Prostate gland (tissue), 2 donors: ENCODE data around the gene SLC39A3. TPM values are rescaled to one million over a fixed set of nuclear protein-coding genes. Genes with fewer than 3 reads are reported as not detected.

Experiments
- DNase-seq: peaks from one replicate; pipeline ENCODE4 v3.0.0-alpha.2; 2019; ENCODE audit warnings: low spot score
- H3K27ac ChIP-seq, 2 donors: fragments of 200-600 bp; sonication (generic); 2 replicates each; pipeline ENCODE4 v1.5.1; 2017 to 2019
- H3K27me3 ChIP-seq: fragments of 200-600 bp; sonication (generic); replicated peaks from 2 replicates; pipeline ENCODE4 v1.5.1; 2019; ENCODE audit not compliant: insufficient read depth
- H3K36me3 ChIP-seq, 2 donors: fragments of 200-600 bp; sonication (generic); 1 replicate in 1 of 2; 2 replicates in 1 of 2; pipeline versions ENCODE4 v1.5.1 to v1.8.1; 2017 to 2019
- H3K4me1 ChIP-seq: fragments of 200-600 bp; sonication (generic); replicated peaks from 2 replicates; pipeline ENCODE4 v1.5.1; 2019
- H3K4me3 ChIP-seq, 2 donors: fragments of 200-600 bp; sonication (generic); 2 replicates each; pipeline ENCODE4 v1.5.1; 2017 to 2019
- H3K9me3 ChIP-seq: fragments of 200-600 bp; sonication (generic); 2 replicates; pipeline ENCODE4 v1.5.1; 2017
- CTCF ChIP-seq, 4 experiments: fragments of 200-600 bp in 2 of 4; fragments of 450-650 bp in 2 of 4; sonication (generic) in 2 of 4; IDR thresholded peaks; 1 replicate in 3 of 4; 2 replicates in 1 of 4; pipeline ENCODE4 v1.5.1; 2016 to 2019; ENCODE audit warnings: antibody characterized with exemption in 4 of 4, mild to moderate bottlenecking in 2 of 4, moderate library complexity in 2 of 4
- POLR2A ChIP-seq: fragments of 450-650 bp; IDR thresholded peaks from one replicate; pipeline ENCODE4 v1.6.1; 2016; ENCODE audit warnings: antibody characterized with exemption, mild to moderate bottlenecking
- POLR2AphosphoS5 ChIP-seq: sonication (generic); formaldehyde crosslinking; IDR thresholded peaks from one replicate; pipeline ENCODE4 v1.6.1; 2017; ENCODE audit warnings: antibody characterized with exemption
- WGBS: methylation state at CpG from one replicate; pipeline ENCODE4 v1.1.5; 2018; 5-methylcytosine and 5-hydroxymethylcytosine counted together
- intact Hi-C: fragments of 100-400 bp; cut with DNase I; formaldehyde crosslinking; loops from one replicate; pipeline ENCODE4 v1.14.2; 2022
- total RNA-seq, 2 donors: library from RNA; depleted of rRNA; stranded (reverse); fragments of >200 nt; gene quantifications; one replicate each; pipeline ENCODE4 v1.1.0, GENCODE V29; 2016

SLC39A3 gene
- total RNA-seq, 2 donors from 2014 or later, result 46.6 to 67.9 TPM

DNA sequence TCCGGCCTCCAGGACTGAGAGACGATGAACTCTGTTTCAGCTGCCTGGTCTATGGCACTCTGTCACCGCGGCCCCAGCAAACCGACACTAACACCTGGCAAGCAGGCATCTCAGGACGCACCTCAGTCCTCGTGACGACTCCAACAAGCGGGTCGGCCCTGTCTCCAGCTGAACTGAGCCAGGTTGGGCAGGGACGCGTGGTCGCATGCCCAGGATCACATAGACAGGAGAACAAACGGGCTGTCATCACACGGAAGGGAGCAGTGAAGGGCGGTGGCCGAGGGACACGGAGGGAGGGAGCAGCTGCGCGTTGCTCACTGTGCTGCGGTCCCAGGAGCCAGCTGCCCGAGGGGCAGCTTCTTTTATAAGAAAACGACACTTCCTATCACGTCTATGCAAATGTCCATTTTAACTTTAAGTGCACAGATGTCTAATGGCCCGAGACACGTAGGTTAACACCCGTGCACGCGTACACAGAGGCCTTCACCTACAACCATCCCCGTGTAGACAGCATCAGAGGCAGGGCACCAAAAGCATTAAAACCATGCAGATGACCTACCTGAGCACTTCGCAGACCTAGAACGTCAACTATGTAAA is 34.4 kb upstream of the SLC39A3 start:
- intact Hi-C loops, result no loop called here
- TF ChIP-seq POLR2A, result no peak
- Histone ChIP-seq H3K4me3 (no peak overlapping the region), H3K27ac (no peak overlapping the region), H3K27me3 (no peaks in the 10 kb centered on the region), H3K36me3 (no peaks in the 10 kb centered on the region), H3K9me3 (no peaks in the 10 kb centered on the region), H3K4me1 (no peaks in the 10 kb centered on the region)
- 78% methylated on average over 25 of the region's 32 CpGs for WGBS
- DNase-seq, result no peak

- Histone ChIP-seq H3K27me3 (no peaks in the 10 kb centered on the region), H3K9me3 (no peaks in the 10 kb centered on the region), H3K4me1 (no peaks in the 10 kb centered on the region), H3K36me3 (no peaks in the 10 kb centered on the region), H3K27ac (no peak overlapping the region), H3K4me3 (no peak overlapping the region)
- TF ChIP-seq POLR2A, result no peak
- no peak for TF ChIP-seq POLR2AphosphoS5
- no peak for TF ChIP-seq CTCF (IDR thresholded peaks at IDR 0.05)
- no peak for DNase-seq
- 66% methylated on average over 28 of the region's 29 CpGs for WGBS
- intact Hi-C loops, result no loop called here
These were observed 32.2 kb upstream of the SLC39A3 start for GRCh38 chr19:2771786-2772674.

GRCh38 chr19:2770055-2771013 is 30.5 kb upstream of the SLC39A3 start:
- peak; percentile 37 for TF ChIP-seq POLR2AphosphoS5
- no peak for TF ChIP-seq CTCF (IDR thresholded peaks at IDR 0.05)
- no peak for TF ChIP-seq POLR2A
- H3K27me3 ChIP-seq, result no peaks in the 10 kb centered on the region
- H3K4me1 ChIP-seq, result no peaks in the 10 kb centered on the region
- no peak overlapping the region for H3K4me3 ChIP-seq
- no peaks in the 10 kb centered on the region for H3K36me3 ChIP-seq
- 76% methylated on average over 36 of the region's 40 CpGs for WGBS
- no peaks in the 10 kb centered on the region for H3K9me3 ChIP-seq
- intact Hi-C loops, result no loop called here
- DNase-seq, result no peak
- H3K27ac ChIP-seq, result peak overlapping the region; percentile 61 to 63

DNA sequence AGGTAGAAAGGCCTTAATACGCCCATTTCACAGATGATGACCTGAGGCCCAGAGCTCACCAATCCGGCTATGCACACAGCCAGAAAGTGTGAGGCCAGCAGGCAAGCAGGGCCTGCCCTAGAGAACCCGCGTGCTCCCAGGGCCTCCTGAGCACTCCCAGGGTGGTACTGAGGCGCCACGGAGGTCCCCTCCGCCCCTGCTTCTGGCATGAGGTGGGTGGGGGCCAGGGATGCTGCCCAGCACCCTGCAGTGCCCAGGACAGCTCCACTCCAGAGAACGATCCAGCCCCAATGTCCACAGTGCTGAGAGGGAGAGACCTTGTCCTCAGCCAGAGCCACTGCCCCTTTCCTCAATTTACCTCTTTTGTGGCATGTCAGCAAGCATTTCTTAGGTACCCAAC is 29.4 kb upstream of the SLC39A3 start:
- no peak overlapping the region for H3K27ac ChIP-seq
- no peaks in the 10 kb centered on the region for H3K9me3 ChIP-seq
- intact Hi-C loops, result no loop called here
- no peak overlapping the region for H3K4me3 ChIP-seq
- no peak for DNase-seq
- no peaks in the 10 kb centered on the region for H3K27me3 ChIP-seq
- H3K36me3 ChIP-seq, result no peaks in the 10 kb centered on the region
- WGBS, result 92% methylated on average over 7 of the region's 8 CpGs
- H3K4me1 ChIP-seq, result no peaks in the 10 kb centered on the region
- TF ChIP-seq POLR2A (no peak), CTCF (IDR thresholded peaks at IDR 0.05) (no peak), POLR2AphosphoS5 (no peak)
